ENCODE data around the gene XIRP2.

XIRP2 gene

GRCh38 chr2:166870346-166870745, 17.9 kb upstream of the XIRP2 start:
- no peak for DNase-seq (ENCODE audit: extremely low read depth, low read depth)
- TF ChIP-seq CTCF (IDR thresholded peaks at IDR 0.05; ENCODE audit: low read depth, low read length, missing control alignments): no peak
- no peak overlapping the region for H3K4me3 ChIP-seq (replicated peaks; ENCODE audit: low read depth, low read length)

- DNase-seq (ENCODE audit: extremely low read depth, low read depth): no peak
- H3K4me3 ChIP-seq (replicated peaks; ENCODE audit: low read depth, low read length): no peak overlapping the region
- no peak for TF ChIP-seq CTCF (IDR thresholded peaks at IDR 0.05; ENCODE audit: low read depth, low read length, missing control alignments)
These were observed 7.1 kb upstream of the XIRP2 start for GRCh38 chr2:166881177-166881576.

- no peak for TF ChIP-seq CTCF (IDR thresholded peaks at IDR 0.05; ENCODE audit: low read depth, low read length, missing control alignments)
- no peak for DNase-seq (ENCODE audit: extremely low read depth, low read depth)
These were observed 5.4 kb upstream of the XIRP2 start for GRCh38 chr2:166882851-166883250.

GRCh38 chr2:166891727-166892126, 3.4 kb downstream of the XIRP2 start:
- TF ChIP-seq CTCF (IDR thresholded peaks at IDR 0.05; ENCODE audit: low read depth, low read length, missing control alignments): no peak
- no peak overlapping the region for H3K4me3 ChIP-seq (replicated peaks; ENCODE audit: low read depth, low read length)
- no peak for DNase-seq (ENCODE audit: extremely low read depth, low read depth)

More at GRCh38 chr2:166882851-166883250, 5.4 kb upstream of the XIRP2 start:
- H3K4me3 ChIP-seq (replicated peaks; ENCODE audit: low read depth, low read length): no peak overlapping the region

- DNase-seq (ENCODE audit: extremely low read depth, low read depth): no peak
- no peak overlapping the region for H3K4me3 ChIP-seq (replicated peaks; ENCODE audit: low read depth, low read length)
- TF ChIP-seq CTCF (IDR thresholded peaks at IDR 0.05; ENCODE audit: low read depth, low read length, missing control alignments): no peak
These were observed 4.1 kb downstream of the XIRP2 start for GRCh38 chr2:166892397-166892796.

- no peak overlapping the region for H3K4me3 ChIP-seq (replicated peaks; ENCODE audit: low read depth, low read length)
- no peak for DNase-seq (ENCODE audit: extremely low read depth, low read depth)
- no peak for TF ChIP-seq CTCF (IDR thresholded peaks at IDR 0.05; ENCODE audit: low read depth, low read length, missing control alignments)
These were observed 7.0 kb downstream of the XIRP2 start for GRCh38 chr2:166895243-166895642.

GRCh38 chr2:166897666-166898065, 9.4 kb downstream of the XIRP2 start:
- H3K4me3 ChIP-seq (replicated peaks; ENCODE audit: low read depth, low read length): no peak overlapping the region
- no peak for TF ChIP-seq CTCF (IDR thresholded peaks at IDR 0.05; ENCODE audit: low read depth, low read length, missing control alignments)
- no peak for DNase-seq (ENCODE audit: extremely low read depth, low read depth)

Data from HFF-Myc (cell line).